LNCAP (cell line): ENCODE data around the gene ZFP1.

Experiments
- TF ChIP-seq, protein P1 (sequence below): fragments of 450-650 bp; IDR thresholded peaks from 2 replicates; pipeline ENCODE4 v1.5.1; 2017; ENCODE audit warnings: mild to moderate bottlenecking

The ZFP1 gene

DNA sequence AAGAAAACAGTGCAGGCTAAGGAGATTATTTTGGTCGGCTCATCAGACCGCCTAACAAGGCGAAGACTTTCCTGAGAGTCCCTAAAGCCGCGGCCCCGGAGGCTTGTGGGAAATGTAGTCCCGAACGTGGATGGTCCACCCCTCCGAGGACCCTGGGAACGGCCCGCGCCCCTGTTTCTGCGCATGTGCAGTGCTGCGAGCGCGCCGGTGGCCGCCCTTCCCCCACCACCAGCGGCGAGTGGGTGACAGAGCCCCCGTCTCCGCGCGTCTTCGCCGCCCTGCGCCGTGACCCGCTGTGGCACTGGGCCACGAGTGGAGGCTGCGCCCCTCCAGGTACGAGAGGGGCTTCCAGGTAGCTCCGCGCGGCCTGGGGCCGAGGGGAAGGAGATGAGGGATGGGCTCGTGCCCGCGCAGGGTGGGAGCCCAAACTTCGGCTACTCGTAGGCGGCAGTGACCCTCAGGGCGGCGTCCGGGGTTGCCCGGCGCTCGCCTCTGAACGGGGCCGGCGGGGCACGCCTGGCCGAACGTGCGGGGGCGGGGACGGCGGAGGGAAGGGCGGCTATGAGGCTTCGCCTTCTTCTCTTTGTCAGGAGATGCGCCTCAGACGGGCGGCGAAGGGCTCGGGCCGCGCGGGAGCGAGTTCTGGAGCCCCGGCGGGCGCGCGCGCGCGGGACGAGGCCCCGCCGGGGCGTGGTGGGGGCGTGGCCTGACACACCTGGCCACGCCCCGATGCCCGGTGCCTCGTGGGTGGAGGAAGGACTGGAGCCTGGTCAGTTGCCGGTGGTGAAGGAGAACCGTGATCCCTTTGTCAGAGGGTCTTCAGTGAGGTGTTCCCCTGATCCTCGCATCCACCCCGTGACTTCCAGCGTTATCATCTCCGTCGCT lies at the start of gene ZFP1:
TSS of gene ZFP1 (plus strand) at position 214 of the 885 bp plus-strand sequence. CDS start 4,428 bp downstream, outside the sequence.
- TF ChIP-seq, protein P1, sequence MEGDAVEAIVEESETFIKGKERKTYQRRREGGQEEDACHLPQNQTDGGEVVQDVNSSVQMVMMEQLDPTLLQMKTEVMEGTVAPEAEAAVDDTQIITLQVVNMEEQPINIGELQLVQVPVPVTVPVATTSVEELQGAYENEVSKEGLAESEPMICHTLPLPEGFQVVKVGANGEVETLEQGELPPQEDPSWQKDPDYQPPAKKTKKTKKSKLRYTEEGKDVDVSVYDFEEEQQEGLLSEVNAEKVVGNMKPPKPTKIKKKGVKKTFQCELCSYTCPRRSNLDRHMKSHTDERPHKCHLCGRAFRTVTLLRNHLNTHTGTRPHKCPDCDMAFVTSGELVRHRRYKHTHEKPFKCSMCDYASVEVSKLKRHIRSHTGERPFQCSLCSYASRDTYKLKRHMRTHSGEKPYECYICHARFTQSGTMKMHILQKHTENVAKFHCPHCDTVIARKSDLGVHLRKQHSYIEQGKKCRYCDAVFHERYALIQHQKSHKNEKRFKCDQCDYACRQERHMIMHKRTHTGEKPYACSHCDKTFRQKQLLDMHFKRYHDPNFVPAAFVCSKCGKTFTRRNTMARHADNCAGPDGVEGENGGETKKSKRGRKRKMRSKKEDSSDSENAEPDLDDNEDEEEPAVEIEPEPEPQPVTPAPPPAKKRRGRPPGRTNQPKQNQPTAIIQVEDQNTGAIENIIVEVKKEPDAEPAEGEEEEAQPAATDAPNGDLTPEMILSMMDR: no peak

DNA sequence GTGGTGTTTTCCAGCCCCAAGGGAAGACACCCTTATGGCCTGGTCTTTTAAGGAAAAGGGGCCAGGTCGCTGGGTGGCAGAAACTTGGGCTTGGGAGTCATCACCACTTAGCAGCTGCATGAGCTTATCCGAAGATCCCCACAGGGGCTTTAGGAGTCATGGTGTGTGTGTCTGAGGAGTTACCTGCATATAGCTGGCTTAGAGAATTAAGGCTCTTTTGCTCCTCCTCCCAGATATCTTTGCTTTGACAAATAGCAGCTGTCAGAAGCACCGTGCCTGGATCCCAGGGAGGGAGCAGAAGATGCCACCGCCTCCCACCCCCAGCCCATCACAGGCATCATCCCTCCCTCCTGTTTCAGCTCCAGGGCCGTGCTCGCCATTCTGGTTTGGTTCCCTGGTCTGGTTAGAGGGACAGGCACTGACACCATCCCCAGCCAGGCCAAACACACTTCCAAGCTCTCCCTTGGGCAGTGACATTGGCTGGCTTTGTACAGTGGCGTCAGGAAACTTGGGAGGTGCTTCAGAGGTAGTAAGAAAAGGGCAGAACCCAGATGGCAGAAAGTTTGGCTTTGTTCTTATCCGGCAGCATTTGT lies 49.2 kb upstream of the ZFP1 start:
- TF ChIP-seq, protein P1: no peak

DNA sequence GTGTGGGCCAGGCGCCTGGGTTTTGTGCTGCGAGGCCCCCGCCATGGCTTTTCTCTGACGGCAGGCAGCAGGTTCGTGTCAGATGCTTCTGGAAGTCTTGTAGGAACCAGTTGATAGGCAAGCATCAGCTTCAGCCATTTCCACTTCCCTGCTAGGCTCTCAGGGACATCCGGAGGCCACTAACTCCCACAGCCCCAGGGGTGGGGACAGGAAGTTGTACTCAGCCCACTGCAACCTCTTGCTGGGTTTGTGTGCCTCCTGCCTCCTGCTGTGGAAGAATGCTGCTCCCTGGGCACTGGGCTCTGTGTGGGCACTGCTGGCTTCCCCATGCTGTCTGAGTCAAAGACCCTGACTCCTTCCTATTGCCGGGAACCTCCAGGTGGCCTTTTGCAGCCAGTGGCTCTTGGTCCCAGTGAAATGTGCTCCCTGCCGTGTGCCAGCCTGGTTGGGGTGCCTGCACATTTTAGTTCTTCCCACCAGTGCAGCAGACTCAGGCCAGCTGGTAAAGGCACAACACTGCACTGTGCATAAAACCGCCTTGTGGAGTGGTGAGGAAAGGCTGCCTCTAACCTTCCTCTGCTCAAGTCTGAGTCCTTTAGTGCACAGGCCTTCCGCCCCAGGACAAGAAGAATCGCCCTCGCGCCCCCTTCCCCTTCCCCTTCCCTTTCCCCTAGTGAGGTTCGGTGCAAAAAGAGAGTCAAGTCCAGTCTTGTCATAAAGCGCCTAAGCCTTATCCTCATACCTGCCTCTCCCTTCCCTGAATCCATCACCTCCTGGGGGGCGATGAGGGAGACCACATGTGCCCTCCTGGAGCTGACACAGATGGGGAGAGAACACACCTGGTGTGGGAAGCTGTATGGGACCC lies 48.4 kb upstream of the ZFP1 start:
- TF ChIP-seq, protein P1: no peak

DNA sequence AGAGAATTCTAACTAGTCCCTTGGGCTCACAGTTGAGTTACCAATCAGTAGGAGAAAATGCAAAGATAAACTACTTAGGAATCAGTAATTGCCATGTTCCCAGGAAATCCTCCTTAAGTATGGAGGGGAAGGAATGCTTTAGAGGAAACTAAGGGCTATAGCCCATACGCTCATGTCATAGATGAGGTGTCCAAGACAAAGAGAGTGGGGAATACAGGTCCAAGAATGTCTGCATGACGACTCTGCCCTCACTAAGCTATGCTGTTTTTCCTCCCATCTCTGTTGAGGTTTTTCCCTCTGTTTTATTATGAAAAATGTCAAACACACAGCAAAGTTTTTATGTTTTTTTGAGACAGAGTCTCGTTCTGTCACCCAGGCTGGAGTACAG lies 47.7 kb upstream of the ZFP1 start:
- TF ChIP-seq, protein P1: no peak

- TF ChIP-seq, protein P1: no peak
Observed at GRCh38 chr16:75101635-75102034, 46.7 kb upstream of the ZFP1 start.

GRCh38 chr16:75102595-75102994 lies 45.7 kb upstream of the ZFP1 start:
- TF ChIP-seq, protein P1: no peak

DNA sequence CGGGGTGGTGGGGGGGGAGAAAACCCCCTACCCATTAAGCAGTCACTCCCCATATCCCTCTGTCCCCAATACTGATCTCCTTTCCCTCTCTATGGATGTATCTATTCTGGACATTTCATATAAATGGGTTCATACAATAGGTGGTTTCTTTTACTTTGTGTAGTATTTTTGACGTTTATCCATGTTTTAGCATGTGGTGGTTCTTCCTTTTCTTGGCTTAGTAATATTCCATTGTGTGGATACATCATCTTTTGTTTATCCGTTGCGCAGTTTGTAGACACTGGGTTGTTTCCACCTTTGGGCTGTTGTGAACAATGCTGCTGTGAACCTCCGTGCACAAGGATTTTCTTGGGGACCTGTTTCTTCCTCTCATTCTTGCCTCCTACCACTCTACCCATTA lies 44.3 kb upstream of the ZFP1 start:
- TF ChIP-seq, protein P1: no peak
